Measurements from ENCODE around the gene GRIN2A.

GRIN2A gene

DNA sequence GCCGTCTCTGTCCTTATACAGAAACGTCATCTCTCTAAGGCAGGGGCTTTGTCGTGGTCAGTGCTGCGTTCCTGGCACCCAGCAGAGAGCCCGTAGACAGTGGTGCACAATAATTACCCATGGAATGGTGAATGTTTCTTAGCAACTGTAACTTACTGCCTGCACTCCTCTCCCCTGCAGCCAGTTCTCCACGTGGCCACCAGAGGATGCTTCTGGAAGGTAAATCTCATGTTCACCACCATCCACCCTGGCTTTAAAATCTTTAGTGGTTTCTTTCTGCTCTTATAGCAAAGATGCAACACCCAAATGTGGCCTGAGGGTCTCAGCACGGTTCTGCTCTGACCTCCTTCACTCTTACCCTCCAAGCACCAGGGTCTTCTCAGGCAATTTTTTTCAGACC is 150.8 kb downstream of the GRIN2A start:
- DNase-seq (ENCODE audit: low spot score), result no peak

DNA sequence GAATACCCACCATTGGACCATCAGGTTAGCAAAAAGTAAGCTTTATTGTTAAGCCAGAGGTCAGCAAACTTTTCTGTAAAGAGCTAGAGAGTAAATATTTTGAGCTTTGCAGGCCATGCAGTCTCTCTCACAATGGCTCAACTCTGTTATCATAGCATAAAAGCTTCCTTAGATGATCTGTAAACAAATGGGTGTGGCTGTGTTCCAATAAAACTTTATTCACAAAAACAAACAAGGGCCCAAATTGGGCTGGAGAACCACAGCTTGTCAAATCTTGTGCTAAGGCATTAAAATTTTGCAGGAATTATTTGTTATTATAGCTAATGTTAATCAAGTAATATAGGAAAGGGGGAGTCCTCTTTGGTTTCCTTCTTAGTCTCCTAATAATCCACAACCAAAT is 153.6 kb downstream of the GRIN2A start:
- DNase-seq (ENCODE audit: low spot score), result no peak

DNA sequence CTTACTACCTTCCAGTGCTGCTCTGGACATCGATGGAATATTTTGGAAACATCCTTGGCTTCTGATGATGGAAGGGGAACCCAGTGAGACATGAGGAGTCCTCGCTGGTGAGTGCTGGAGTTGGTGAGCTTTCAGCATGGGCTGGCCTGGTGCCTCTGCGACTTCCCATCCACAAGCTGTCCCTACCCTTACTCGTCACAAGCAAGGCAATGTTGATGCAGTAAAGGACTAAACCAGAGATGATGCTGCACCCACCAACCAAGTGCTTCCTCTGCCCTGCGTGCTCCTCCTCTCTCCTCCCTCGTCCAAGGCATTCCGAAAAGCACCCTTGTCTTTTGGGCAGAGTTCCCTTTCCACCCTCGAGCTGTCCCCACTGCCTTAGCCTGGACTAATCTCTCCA is 154.7 kb downstream of the GRIN2A start:
- no peak for DNase-seq (ENCODE audit: low spot score)

DNA sequence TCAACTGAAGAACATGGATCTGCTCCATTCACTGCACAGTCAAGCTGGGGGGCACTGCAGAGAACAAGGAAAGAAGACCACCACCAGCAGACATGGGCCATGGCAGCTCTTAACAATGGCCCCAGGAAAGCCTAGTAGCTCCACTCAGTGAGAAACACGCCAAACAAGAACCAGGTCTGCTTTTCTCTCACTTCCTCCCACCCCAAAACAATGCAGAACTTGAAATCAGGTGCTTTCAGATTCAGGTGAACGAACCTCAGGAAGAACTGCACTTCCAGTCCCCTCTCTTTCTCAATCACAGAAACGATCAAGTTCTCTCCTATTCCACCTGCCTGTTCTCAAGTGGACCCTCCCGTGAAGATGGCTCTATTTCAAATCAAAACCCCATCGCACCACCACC is 155.6 kb downstream of the GRIN2A start:
- DNase-seq (ENCODE audit: low spot score), result no peak

DNA sequence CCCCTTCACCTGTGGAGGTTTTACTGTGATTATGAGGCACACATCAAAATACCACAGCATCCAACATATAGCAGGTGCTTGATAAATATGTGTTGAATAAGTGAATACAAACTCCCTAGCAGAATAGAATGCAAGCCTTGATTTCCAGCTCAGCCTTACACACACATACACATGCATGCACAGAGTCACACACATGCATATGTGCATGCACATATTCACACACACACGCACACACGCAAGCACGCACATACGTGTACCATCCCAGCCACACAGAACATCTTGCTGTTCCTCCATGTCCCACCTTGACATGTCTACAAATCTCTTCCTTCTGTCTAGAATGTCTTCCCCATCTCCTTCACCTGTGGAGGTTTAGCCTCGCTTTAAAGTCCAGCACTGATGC is 160.1 kb downstream of the GRIN2A start:
- no peak for DNase-seq (ENCODE audit: low spot score)

DNA sequence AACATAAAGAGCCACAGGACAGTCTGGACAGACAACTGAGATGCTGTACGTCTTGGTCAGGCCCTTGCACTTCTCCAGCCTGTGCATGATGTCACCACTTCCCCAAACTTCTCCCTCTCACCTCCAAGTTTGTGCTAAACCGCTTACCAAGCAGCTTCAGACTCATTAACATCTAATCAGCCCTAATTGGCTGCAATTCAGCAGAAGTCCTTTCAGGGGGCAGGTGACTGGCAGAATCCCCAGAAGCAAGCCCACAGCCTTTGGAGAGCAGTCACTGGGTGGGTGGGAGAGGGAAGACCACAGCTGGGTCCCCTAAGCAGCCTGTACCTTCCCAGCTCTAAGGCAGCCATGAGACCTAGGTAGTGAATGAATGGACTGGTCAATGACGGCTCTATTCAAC is 161.4 kb downstream of the GRIN2A start:
- DNase-seq (ENCODE audit: low spot score), result no peak

DNA sequence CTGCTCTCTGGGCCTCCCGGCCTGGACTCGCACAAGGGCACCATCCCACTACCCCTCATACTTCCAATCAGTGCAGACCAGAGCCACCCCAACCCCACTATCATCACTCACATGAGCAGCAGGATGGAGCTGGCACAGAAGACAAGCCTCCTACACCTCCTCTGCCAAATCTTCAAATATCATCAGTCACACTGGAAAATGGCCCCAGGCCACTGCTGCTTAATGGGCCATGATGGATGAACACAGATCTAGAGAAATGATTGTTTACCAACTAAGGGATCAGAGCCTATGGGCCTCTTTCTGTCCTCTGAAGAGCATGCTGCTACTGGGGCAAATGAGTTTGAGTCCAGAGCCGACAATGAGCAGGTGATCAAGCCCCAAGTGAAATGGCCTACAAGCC is 165.5 kb downstream of the GRIN2A start:
- DNase-seq (ENCODE audit: low spot score), result no peak

DNA sequence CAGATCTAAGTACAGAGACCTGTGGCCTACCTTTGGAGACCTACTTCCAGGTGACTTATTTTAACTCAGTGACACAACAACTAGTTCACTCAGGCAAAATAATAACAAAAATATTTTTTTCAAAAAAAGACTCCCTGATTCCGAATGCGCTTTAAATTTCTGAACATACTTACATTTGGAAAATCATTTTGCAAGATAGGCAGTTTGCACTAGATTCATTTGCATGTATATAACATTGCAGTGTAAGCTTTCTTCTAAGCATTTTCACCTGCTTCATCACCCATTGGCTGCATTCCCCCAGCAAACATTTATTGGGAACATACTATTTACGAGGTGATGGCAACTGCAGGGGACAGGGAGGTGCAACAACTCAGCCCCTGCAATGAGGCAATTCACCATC is 166.8 kb downstream of the GRIN2A start:
- no peak for DNase-seq (ENCODE audit: low spot score)

DNA sequence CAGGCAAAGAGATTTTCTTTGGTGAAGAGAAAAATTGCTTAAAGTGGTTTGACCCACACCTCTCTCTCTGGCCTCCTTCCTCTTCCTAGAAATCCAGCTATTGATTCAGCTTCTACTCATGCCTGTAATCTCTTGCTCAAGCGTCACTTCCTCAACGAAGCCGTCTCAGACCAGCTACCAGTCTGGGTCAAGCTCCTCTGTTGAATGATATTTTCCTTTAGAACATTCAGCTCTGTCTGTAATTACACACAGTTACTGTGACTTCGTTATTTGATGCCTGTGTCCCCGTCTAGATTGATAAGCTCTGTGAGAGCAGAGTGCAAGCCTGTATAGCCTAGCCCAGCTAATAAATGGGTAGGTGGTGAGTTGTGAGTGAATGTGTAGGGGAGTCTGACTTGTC is 168.5 kb downstream of the GRIN2A start:
- DNase-seq (ENCODE audit: low spot score), result no peak

DNA sequence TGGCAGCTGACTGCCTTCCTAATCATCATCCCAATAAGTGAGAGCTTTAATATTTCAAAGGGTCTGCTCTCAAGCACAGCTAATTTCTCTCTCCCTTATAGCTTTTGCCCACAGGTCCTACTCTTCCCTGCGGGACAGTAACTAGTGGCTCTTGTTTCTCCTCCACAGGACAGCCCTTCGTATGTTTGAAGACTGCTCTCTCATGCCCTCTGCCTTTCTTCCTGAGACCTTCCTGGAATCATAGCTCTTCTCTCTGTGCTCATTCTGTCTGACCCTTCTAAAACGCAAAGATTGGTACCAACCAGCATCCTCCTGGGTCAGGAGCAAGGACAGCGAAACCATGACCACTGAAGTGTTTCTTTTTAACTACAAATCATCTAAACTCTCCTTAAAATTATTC is 168.9 kb downstream of the GRIN2A start:
- DNase-seq (ENCODE audit: low spot score), result no peak

DNA sequence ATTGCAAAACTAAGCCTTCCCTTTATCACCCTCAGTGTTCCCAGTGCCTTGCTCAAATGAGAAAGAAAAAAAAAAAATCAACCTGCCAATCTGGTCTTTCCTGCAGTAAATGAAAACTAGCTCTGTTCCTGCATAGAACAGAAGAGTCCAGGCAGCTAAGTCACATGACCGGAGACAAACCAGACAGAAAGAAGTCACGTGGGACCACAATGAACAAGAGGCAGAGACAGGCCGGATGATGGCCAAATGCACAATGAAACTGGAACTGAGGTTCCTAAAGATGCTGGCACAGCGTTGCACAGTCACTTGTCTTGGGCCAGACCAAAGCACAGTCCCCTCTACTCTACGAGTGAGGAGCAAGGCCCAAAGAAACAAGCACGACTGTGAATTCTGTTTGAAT is 172.5 kb downstream of the GRIN2A start:
- no peak for DNase-seq (ENCODE audit: low spot score)

DNA sequence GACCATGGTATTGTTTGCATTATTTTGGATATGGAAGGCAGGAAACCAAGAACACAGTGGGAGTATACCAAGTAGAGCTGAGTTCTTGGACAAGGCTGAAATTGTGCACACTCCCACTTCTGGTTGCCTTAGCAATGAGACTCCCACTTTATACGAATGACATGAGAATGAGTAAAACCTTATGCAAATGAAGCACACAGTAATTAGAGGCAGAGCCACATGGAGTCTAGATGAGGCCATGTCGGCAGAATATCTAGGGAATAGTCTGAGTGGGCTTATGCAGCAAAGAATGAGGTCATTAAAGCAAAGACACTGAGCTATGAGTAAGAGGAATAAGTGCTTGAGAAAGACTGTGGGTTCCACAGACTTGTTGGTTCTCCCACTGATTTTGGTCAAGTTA is 178.7 kb downstream of the GRIN2A start:
- no peak for DNase-seq (ENCODE audit: low spot score)

DNA sequence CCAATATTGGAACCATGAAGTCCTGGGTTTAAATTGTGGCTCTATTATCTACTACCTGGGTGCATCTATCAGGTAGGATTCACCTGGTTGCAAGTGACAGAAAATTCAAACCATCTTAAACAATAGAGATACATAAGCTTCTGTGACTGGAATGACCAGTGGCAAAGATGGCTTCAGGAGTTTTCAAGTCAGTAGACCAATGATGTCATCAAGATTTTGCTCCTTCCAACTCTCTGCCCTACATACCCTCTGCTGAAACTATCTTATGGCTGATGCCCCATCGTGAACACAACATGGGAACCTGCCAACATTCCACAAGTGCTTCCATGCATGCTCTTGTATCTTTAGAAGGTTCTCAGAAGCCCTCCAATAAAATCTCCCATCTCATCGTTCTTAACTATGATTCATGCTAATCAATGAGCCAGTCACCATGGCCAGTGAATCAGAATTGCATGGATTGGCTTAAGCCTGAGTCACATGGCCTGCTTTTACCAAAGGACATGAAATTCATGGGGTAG is 180.9 kb downstream of the GRIN2A start:
- DNase-seq (ENCODE audit: low spot score), result no peak

DNA sequence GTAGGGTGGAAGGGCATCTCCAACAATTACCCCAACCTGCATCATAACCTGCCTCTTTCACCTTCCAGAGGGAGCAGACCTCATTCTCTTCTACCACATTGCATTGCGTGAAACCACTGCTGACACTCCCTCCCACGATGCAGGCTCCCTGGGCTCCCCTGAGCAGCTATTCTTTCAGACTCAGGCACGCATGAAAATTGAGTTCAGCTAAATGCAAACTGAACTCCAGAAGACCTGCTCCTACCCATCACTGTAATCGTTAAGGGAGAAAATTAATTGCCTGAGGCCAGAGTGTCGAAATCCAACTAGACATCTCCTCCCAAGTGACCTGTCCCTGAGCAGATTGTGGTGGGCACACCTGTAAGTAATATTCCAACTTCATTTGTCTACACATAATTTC is 186.0 kb downstream of the GRIN2A start:
- no peak for DNase-seq (ENCODE audit: low spot score)

DNA sequence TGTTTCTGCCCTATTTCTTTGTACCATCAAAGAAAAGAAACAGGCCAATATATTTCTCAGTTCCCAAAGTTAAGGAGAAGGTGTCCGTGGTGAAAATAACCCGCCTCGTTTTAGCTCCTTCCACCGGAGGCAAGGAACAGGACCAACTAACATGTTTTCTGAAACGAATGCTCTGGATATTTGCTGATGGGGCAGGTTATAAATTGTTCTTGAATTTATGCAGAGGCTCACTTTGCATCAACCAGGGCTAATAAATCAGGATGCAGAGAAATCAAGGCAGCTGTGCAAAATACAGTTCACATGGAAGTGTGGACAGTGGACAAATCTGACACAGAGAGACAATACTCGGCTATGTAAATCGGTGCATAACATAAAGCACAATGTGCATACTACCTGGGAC is 189.8 kb downstream of the GRIN2A start:
- no peak for DNase-seq (ENCODE audit: low spot score)

DNA sequence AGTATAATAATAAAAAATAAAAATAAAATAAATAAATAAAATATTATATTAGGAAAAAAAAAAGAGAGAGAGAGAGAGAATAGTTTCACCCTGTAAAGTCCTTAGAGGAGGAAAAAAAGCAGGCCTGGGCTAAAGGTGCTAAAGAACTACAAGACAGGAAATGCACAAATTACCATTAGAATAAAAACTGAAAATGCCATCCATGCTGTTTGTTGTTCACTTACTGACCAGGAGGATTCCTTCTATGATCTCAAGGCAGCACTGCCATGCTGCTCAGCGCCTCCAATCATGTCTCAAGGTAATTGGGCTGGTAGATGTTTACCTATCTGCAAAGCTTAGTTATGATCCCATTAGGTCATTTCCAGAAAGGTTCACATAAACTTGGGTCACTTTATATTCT is 201.2 kb downstream of the GRIN2A start:
- DNase-seq (ENCODE audit: low spot score), result no peak

DNA sequence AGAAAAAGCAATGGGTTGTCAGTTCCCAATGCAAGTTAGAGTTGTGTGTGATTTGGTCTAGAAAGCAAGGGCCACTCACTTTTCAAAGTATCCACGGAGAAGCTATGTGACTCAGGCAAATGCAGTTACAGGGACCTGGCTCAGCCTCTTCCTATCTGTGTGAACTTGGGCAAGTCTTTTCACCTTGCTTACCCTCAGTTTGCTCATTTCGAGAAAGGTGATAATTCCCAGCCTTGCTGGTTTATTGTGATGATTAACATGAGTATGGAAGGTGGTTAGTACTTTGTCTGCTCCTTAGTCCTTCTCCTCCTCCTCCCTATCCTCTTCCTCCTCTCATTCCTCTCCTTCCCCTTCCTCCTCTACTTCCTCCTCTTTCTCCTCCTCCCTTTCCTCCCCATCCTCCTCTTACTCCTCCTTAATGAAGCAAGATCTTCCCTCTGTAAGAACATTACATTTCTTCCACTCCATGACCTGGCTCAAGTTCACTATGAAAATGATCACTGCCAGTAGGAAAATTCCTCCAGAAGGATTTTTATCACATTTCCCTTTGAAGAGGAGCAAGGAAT is 204.0 kb downstream of the GRIN2A start:
- no peak for DNase-seq (ENCODE audit: low spot score)

DNA sequence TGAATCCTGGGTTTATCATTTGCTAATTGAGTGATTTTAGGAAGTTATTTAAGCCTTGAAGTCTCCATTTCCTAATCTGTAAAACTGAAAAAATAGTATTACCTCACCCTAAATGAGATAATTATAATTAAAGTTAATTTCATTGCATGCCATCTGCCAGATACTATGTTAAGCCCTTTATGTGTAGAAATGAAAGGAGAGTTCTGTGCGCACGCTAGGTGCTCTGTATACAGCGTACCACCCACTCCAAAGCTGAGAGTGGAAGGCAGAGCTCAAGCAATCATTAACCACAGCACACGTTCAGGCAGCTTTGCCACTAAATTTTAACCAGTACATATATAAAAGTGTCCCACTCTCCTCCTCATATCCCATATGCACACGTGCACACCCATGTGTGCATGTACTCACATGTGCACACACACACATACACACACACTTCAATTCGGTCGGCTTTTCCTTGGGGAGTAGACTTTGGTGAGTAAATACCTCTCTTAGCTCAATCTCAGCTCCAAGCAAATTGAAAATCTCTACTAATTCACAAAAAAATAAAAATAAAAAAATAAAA is 204.8 kb downstream of the GRIN2A start:
- DNase-seq (ENCODE audit: low spot score), result no peak

DNA sequence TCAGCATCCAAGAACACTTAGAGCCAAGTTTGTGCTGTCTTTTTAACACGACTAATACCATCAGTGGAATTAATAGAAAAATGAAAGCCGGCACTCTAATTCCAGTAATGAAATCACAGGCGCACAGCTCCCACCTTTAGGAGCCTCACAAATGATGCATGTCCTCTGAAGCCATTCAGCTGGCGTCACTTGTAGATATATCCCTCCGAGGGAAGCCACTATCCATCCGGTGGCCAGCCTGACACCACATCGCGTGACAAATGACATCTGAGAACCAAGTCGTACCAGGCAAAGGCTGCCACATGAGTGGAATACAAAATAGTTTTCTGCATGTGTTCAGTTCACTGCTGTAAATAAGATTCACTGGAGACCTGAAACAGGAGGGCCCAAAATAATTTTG is 205.6 kb downstream of the GRIN2A start:
- DNase-seq (ENCODE audit: low spot score), result no peak

DNA sequence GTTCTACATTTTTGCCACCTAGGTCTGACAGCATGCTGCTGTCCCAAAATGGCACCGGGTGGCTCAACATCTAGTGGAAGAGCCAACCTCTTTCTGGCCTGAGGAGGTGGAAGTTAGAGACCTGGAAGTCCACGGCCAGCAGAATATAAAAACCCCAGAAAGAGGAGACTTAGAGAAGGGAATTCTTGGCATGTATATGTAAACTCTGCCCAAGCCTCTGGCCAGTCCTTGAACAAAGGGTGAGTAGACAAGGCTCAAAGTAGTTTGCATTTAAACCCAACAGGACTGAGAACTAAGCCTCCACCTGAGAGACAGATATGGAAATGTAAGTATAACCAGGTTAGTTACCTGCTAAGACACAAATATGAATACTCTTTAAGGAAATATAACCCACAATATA is 210.3 kb downstream of the GRIN2A start:
- no peak for DNase-seq (ENCODE audit: low spot score)

DNA sequence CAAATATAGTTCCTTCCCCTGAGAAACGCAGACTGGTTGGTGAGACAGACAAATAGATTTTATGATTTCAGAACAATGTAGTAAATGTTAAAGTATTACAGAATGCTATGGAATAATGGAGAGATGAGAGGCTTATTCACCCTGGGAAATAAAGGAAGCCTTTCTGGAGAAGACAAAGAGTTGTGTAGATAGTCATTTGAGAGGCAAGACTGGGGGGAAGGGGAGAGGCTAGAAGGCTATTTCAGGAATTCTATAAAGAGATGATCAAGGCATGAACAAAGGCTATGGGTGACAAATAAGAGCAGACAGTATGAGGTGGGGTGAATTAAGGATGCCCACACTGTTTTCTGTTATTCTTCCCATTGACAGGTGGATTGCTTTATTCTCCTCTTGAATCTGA is 211.4 kb downstream of the GRIN2A start:
- no peak for DNase-seq (ENCODE audit: low spot score)

DNA sequence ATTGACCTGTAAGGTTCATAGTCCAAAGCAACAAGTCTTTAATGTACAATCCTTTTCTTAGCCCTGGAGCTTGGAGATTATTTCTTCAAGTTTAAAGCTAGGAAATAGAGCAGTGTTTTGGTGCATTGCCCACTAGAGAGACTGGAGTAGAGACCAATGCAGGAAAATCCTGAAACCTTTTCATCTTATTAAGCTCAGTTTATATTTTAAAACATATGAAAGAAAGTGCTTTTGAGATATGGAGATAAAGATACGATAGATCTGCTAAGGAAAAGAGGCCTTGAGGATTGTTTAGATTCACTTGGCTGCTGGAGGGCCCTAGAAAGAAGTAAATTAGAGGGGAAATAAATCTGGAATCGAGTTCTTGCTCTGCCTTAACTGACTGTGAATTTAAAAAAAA is 212.0 kb downstream of the GRIN2A start:
- no peak for DNase-seq (ENCODE audit: low spot score)

DNA sequence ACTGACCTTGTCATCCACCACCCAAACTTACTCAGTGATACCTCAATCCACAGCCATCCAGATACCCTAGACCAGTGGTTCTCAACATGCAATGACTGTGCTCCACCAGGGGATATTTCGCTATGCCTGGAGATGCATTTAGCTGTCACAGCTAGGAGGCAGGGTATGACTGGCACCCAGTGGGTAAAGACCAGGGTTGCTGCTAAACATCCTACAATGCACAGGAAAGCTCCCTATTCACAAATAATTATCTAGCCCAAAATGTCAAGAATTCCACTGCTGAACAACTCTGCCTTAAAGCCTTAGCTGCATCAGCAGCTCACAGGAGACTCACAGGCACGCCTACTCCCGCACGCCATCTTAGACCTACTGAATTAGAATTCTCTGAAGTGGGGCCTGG is 212.6 kb downstream of the GRIN2A start:
- no peak for DNase-seq (ENCODE audit: low spot score)

DNA sequence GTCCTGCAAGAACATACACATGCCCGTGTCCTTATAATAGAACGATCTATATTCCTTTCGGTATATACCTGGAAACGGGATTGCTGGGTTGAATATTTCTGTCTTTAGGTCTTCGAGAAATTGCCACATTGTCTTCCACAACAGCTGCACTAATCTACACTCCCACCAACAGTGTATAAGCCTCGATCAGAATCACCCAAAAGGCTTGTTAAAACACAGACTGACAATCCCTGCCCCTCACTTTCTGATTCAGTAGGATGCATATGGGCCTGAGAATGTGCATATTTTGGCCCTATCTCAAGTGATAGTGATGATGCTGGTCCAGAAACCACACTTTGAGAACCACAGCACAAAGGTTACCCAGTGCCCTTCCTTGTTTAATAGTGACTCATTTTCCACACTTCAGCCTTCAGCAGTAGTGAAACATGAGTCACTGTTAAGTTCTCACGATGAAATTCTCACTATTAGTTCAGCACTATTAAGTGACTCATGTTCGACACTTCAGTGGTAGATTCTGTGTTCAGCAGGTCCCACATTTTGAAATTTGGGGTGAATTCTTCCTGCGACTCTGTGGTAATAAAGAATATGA is 215.6 kb downstream of the GRIN2A start:
- DNase-seq (ENCODE audit: low spot score), result no peak
